ENCODE results near the gene CAMTA1.

- no peak for TF ChIP-seq ZFP30 (CRISPR knock-in tag; IDR thresholded peaks at IDR 0.05)
- no peak for TF ChIP-seq SNAI2 (CRISPR knock-in tag; IDR thresholded peaks at IDR 0.05)
These were observed 514.7 kb downstream of the CAMTA1 start for GRCh38 chr1:7299994-7300393.
